NCI-H146 (cell line): ENCODE measurements around the gene TC2N.
"Not testable (repeated sequence)": the region's sequence is repeated elsewhere in the genome, so short reads cannot be mapped to it uniquely, and the experiment has no call there.

Source experiments
- DNase-seq: peaks from one replicate; lab custom pipeline; 2025; lab: John Stamatoyannopoulos, UW

TC2N gene

DNA sequence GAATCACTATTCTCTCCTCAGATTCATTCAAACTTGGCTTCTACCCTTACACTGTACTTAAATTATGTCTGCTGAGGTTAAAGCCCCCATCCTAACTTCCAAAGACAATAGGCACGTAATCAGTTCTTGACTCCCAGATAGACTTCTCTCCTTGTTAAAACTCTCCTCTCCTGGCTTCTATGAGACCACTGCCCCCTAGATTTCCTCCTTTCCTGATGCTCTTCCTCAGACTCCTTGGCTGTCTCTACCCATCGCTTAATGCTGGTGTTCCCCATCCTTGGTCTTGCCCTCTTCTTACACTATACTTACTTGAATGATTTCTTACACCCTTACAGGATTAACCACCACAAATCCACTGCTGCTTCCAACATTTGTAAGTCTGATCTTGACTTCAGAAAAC is 32.8 kb downstream of the TC2N start:
- DNase-seq, result no peak

DNA sequence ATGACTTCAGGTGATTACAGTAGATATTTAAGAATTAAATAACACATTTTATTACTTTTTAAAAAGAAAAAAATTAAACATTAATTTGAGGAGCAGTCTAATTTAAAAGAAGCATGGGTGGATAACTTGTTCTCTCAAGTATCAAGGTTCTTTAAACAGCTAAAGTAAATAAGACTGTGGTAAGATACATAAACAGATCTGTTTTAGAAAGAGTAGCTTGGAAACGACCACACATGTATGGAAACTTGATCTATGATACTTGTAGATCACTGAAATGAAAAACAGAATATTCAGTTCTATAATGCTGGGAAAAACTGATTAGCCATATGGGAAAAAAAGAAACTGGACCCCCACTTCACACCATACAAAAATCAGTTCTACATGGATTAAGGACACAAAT is 36.0 kb downstream of the TC2N start:
- no peak for DNase-seq

DNA sequence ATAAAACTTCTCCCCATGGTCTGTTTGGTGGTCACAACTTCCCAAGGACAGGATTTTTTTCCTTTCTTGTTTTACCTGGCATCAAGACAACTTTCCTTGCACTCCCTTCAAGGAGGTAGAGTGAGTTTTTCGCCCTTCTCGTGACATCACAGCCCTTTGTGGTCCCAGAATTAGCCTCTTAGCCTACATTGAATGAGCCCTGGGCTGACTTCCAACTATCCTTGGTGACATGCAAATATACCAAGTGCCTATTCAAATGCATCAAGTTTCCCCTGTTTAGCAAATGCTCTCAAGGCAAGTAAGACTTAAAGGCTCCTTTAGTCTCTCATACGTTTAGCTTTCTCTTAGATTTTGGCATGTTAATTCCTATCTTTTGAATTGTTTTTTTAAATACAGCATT is 36.6 kb downstream of the TC2N start:
- DNase-seq, result no peak

DNA sequence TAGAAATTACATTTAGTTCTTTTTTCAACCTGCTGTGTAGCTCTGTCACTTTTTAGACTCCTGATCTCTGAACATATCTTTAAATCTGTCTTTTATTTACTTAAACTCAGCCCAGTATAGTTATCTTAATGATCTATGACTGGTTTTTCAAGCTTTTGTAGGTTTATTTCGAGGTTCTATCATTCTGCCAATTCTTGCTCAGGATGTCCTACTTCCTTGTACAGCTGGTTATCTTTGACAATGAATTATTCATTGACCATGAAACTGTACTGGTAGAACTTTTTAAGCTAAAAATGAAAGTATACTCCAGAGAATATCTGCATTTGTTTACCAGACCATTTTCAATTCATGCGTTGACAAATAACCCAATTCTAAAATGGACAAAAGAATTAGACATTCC is 37.8 kb downstream of the TC2N start:
- DNase-seq, result no peak

- no peak for DNase-seq
Observed at GRCh38 chr14:91827746-91828145, 39.6 kb downstream of the TC2N start.

GRCh38 chr14:91817566-91818325 is 49.6 kb downstream of the TC2N start:
- DNase-seq, result no peak

DNA sequence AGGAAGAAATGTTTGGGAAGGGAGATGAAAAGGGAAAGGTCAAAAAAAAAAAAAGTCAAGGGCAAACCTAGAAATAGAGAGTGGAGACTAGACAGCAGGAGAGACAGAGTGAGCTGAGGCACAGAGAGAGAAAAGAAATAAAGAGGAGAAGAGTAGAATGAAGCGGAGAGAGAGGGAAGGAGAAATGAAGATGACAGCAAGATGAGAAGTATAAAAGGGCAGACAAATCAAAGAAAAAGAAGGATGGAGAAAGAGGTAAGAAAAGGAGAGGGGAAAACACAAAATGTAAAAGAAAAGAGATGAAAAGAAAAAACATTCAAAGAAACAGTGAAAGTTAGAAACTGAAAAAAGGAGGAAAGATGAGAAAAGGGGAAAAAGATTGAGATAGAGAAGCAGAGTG is 53.0 kb downstream of the TC2N start:
- DNase-seq, result no peak

DNA sequence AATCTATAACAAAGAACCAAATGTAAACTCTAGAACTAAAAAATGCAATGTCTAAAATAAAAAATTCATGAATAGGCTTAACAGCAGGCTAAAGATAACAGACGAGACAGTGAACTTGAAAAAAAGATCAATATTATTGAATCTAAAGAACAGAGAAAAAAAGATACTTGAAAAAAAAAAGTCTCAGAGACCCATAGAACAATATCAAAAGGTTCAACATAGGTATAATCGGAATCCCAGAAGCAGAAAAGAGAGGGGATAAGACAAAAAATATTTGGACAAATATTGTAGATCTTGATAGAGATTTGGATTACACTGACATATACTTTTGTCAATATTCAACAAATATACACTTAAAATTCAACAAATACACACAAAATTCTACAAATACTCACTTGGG is 56.6 kb downstream of the TC2N start:
- DNase-seq, result no peak

DNA sequence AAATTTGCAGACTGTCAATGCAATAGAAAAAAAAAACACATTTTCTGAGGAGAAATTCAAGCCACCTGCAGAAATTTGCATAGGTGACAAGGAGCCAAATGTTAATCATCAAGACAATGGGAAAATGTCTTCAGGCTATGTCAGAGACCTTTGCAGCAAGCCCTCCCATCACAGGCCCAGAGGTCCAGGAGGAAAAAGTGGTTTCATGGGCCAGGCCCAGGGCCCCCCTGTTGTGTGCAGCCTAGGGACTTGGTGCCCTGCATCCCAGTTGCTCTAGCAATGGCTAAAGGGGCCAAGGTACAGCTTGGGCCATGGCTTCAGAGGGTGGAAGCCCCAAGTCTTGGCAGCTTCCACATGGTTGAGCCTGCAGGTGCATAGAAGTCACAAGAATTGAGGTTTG is 60.6 kb downstream of the TC2N start:
- DNase-seq, result no peak

GRCh38 chr14:91806094-91806493 is 61.2 kb downstream of the TC2N start:
- not testable (repeated sequence) for DNase-seq

- no peak for DNase-seq
Observed at GRCh38 chr14:91805659-91806058, 61.7 kb downstream of the TC2N start.

DNA sequence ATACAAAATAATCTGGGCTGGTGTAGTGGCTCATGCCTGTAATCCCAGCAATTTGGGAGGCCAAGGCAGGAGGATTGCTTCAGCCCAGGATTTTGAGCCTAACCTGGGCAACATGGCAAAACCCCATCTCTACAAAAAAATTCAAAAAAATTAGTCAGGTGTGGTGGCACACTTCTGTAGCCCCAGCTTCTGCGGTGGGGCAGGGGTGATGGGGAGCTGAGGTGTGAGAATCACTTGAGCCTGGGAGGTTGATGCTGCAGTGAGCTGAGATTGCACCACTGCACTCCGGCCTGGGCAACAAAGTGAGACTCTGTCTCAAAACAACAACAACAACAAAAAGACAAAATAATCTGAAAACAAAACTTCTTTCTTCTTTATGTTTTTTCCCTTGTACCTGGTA is 66.0 kb downstream of the TC2N start:
- DNase-seq, result no peak

GRCh38 chr14:91796617-91797347 is 70.6 kb downstream of the TC2N start:
- DNase-seq, result no peak

DNA sequence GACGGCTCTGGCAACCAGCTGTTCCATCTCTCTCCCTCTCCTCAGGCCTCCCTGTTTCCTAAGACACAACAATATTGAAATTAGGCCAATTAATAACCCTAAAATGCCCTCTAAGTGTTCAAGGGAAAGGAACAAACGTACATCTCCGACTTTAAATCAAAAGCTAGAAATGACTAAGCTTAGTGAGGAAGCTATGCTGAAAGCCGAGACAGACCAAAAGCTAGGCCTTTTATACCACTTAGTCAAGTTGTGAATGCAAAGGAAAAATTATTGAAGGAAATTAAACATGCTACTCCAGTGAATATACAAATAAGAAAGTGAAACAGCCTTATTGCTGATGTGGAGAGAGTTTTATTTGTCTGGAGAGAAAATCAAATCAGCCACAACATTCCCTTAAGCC is 73.6 kb downstream of the TC2N start:
- no peak for DNase-seq

DNA sequence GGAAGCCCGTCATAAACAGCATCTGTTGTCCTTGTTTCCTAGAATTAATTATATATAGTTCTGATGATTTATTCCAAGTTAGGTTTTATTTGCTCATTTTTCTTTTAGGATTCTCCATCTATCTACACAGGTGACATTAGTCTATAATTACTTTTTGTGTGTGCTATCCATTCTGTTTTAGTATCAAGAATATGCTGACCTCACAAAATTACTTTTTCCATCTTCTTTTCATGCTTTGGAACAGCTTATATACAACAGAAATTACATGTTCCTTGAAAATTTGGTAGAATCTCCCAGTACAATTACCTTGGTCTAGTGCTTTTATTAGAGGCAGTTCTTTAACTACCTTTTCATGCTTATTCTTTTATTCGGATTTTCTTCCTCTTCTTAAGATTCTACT is 81.1 kb downstream of the TC2N start:
- no peak for DNase-seq

DNA sequence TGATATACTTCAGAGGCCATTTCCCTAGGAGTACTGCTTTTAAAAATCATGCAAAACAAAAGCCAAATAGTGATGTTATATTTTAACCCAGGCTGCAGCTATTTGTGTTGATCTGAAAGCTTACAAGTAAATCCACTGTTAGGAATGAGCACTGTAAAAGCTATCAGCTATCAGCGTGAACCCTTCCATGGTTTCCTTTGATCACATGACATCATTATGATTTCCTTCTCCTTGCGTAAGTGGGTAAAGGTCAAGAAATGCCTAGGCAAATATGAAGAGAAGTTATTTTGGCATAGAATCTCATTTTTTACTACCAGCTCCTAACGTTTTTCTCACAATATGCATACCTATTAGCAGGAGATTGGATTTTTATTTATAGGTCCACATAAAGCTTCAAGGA is 86.9 kb downstream of the TC2N start:
- DNase-seq, result no peak

GRCh38 chr14:91778217-91778616 is 89.1 kb downstream of the TC2N start:
- no peak for DNase-seq

GRCh38 chr14:91774140-91775096 is 92.9 kb downstream of the TC2N start:
- DNase-seq, result no peak

DNA sequence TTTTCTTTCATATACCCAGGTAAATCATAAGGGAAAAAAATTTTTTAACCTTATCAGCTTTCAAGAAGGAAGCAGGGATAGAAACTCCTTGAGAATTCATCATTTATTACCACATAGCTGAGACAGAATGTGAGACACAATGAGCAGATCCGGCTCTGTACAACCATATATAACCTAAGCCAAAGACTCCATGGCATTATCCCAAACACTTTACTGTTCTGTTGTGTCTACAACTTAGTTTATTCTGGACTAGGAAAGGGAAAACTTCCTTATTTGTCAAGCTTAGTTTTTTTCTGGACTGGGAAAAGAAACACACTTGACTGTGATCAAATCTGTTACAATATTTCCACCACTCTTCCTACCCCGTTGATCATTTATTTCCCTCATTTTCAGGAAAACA is 97.2 kb downstream of the TC2N start:
- DNase-seq, result no peak

GRCh38 chr14:91755570-91756295 is 111.6 kb downstream of the TC2N start:
- no peak for DNase-seq

- DNase-seq, result no peak
Observed at GRCh38 chr14:91754819-91755218, 112.5 kb downstream of the TC2N start.

- DNase-seq, result no peak
Observed at GRCh38 chr14:91754185-91754584, 113.2 kb downstream of the TC2N start.
